DMS 273 treated with DMSO at 0.1 percent for 48 hours (cell line): Measurements from ENCODE around the gene PITHD1.
"Not testable (repeated sequence)": the region's sequence is repeated elsewhere in the genome, so short reads cannot be mapped to it uniquely, and the experiment has no call there.

Source experiments
- DNase-seq: peaks from one replicate; lab custom pipeline; 2025; lab: John Stamatoyannopoulos, UW

PITHD1 gene

DNA sequence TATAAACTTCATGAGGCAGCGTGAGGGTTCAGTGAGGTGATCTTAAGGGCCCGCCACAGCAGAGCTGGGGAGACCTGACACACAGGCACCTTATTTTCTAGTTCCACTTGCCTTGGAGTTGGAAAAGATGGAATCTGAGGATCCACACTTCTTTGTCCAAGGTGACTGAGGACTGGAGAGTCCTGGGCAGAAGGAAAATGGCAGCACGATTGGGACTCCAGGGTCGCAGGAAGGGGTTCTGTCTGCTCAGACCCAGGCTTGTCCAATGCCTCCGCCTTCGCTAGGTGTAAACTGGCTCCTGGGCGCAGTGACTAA, 21.0 kb downstream of the PITHD1 start:
- no peak for DNase-seq

DNA sequence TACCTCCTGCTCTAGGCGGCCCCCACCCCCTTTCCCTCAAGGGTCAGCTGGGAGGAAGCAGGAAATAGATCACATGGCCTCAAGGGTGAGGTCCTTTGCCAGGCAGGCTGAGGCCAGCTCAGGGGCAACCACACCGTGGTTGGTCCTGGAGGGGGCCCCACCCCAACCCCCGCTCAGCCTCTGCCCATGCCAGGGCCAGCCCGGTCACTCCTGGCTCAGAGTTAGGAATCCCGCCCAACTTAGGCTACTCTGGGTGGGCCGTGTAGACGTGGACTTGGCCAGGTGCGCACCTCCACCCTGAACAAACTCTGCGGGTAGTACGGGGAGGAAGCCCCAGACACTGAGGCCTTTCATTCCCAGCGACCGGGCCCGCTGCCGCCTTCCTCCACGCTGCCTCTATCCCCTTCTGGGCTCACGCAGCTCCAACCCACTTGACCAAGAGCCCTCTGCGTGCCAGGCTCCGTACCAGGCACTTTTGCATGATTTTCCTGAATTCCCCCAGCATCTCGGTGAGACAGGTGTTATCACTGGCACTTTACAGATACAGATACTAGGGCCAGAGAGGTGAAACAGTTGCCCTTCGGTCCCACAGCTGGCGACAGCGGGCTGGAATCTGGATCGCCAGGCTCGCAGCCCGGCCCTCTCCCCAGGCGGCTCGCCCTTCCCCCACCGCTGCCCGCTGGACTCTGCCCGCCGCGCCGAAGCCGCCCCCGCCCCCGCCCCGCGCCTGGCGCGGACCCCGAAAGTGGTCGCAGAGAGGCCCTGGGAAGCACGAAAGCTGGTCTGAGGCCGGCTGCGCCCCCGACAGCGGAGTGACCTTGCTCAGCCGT, 21.6 kb downstream of the PITHD1 start:
- no peak for DNase-seq

DNA sequence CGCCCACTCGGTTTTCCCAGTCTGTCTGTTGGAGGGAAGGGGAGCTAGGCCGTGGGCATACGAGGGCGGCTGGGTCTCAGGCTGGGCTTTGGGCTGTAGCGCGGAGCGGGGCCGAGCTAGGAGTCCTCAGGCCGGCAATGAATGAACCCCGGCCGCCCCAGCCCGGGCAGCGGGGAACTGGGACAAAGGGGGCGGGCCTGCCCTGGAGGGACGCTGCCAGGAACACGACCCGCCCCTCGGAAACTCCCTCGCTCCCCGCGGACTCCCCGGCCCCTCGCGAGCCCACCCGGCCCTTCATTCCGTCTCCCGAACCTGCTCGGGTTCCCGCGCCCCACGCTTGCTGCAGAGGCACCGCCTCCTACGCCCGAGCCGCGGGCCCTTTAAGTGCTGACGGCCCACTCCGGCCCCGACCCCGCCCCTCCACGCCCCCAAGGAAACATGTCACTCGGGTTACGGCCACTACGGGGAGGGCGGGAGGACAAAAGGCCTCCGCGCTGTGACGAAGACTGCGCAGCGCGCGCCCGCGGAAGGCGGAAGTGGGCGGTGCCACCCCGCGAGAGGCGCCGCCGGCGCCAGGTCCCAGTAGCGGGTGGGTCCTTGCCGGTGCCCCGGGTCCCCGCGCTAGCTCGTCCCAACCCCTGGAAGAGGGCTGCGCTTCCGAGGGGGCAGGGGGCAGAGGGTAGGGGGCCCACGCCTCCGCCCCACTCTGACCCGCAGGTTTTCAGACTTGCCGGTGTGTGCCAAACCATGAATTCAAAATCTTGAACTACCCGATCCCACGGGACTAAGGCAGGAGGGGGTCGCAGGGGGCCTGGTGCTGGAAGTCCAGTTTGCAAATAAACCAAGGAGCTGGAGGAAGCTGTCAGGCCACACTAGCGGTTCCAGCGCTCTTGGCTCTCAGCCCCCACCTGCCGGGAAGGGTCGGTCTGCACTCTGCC, 22.5 kb downstream of the PITHD1 start, which contains the start of gene GALE:
Gene GALE (minus strand): TSS at position 355 of the 938 bp plus-strand sequence. CDS start 1,747 bp downstream, outside the sequence.
- DNase-seq = peak; percentile 76

DNA sequence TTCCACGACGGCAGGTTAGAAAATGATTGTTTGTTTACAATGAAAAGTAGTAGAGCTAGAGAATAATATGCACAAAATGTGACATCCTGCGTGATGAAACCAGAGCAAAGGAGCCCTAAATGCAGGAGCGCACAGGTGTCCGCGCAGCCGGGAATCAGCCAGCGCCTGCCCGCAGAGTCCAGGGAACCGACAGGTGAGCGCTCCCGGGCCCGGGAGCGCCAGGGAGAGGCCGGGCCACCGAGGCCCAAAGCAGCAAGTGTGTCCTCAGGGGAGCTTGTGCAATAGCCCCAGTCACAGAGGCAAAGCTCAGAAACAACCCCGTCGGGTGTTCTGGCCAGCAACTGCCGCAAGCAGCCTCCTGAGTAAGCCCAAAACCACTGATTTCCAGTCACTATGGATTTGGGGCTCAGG, 23.1 kb downstream of the PITHD1 start:
- no peak for DNase-seq

DNA sequence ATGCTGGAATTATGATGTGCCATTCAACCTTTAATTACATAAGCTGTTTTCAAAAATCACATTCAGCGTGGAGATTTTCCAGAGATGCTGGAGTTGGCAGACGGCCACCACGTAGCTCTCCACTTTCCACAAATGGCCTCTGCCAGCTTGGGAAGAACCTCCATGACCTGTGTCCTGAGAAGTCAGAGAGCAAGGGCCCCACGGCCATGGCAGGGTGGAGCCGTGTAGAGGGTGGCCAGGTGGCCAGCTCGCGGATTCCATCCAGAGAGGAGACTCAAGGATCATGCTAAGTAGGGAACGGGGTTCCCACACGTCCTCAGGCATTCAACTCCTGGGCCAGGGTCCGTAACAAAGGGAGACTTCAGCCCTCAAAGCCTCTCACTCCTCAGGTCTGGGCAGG, 23.7 kb downstream of the PITHD1 start:
- DNase-seq = no peak

DNA sequence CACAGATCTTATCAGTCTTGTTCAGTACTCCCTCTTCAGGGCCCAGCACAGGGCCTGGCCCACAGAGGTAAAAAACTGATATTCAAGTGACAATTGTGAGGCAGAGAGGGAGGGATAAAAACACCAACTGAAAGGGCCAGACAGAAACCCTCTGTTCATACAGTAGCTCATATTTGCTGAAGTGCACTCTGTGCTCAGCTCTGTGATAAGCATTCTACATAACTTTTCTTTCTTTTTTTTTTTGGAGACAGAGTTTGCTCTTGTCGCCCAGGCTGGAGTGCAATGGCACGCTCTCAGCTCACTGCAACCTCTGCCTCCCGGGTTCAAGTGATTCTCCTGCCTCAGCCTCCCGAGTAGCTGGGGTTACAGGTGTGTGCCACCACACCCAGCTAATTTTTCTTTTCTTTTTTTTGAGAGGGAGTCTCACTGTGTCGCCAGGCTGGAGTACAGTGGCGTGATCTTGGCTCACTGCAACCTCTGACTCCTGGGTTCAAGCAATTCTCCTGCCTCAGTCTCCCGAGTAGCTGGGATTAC, 24.7 kb downstream of the PITHD1 start:
- DNase-seq = not testable (repeated sequence)

DNA sequence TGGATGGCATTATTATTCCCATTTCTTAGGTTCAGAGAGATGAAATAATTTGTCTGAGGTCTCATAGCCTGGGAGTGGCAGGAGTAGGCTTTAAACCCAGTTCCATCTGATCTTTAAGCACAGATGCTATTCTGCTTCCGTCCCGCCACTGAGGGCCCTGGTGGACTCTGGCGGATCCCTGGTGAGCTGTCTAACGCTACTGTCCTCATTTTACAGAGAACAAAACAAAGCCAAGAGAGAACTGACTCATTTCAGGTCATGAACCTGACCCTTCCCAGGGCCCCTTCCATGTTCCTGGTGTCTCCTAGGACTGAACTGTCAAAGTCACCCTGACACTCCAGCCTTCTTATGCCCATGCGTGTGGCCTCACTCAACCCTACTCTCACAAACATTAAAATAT, 25.5 kb downstream of the PITHD1 start:
- no peak for DNase-seq

DNA sequence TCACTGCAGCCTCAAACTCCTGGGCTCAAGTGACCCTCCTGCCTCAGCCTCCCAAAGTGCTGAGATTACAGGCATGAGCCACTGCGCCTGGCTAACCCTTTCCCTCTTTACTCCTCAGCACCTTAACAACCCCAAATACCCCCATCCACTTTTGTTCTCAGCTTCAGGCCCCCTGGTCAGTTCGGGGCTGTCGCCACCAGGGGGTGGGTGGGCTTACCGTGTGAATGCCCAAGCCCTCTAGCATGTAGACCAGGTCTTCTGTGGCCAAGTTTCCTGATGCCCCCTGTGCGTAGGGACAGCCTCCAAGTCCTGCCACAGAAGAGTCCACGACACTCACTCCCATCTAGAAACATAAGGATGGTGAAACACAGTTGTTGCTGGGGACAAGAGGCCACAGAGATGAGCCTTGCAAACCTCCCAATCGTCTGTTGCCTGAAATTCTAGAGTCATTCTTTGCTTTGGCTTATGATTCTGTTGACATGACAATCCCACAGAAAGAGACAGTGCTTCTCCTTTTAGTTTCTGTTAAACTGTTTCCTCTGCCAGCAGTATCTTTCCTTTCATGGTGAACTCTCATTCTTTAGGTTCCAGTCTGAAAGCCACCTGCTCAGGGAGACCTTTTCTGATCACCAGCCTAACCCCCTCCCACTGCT, 26.1 kb downstream of the PITHD1 start:
- DNase-seq = no peak

DNA sequence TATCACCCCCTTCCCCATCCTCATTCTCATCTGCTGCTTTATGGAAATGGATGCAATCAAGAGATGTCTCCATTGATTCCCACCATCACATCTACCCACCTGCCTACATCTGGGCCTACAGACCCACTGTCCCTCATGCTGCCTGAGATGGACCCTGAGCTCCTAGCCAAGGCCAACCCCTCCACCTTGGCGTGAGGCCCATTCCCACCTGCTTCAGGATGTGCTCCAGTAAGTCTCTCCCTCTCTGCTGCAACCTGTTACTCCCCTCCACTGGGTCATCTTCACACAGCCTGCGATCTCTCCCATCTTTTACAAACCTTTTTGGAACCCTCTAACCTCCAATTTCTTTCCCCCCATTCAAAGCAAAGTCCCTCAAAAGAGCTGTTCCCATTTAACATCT, 26.8 kb downstream of the PITHD1 start:
- DNase-seq = no peak

DNA sequence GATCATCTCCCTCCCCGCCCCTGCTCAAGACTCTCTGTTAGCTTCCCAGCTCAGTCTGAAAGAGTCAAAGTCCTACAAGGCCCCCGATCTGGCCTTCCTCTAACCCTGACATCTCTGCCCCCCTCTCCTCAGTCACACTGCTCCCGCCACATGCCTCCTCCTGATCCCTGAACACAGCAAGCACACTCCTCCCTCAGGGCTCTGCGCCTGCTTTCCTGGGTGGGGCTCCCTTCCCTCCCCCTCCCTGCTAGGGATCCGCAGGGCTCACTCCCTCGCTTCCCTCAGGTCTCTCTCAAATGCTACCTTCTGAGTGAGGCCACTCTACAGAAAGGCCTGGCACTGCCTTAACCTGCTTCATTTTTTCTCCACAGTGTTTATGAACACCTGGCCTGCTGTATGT, 28.1 kb downstream of the PITHD1 start:
- no peak for DNase-seq

DNA sequence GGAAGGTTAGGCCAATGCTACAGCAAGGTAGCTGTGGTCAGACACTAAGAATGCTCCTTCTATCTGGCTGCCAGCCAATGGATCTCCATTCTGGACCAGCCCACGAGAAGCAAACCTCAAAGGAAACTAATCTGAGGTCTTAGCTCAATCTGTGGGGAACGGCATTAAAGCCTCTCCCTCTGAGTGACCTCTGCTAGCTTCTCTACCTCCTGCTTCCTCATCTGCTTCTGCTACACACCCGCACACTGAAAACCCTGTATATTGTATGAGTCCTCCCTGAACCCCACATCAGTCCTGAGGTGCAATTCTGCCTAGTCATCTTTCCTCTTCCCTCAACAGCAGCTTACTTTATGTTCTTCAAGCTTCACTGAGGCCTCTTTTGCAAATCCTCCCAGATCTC, 29.2 kb downstream of the PITHD1 start:
- no peak for DNase-seq

DNA sequence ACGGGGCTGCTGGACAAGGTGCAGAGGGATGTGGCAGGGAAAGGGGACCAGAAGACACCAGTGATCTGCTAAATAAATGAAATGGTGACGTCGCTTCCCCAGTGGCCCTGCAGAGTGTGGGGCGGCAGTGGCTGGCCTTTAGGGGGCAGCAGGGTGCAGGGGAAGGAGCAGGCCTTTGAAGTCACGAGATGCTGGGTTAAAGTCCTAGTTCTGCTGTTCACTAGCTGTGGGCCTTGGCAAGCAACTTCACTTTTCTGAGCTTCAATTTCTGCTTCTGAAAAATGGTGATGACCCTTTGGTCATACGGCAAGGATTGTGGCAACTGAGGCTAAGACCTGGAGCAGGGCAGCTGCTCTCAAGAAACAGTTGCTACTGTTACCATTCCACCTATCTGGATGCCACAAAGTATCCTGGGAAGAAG, 31.5 kb downstream of the PITHD1 start:
- DNase-seq = peak; percentile 18

DNA sequence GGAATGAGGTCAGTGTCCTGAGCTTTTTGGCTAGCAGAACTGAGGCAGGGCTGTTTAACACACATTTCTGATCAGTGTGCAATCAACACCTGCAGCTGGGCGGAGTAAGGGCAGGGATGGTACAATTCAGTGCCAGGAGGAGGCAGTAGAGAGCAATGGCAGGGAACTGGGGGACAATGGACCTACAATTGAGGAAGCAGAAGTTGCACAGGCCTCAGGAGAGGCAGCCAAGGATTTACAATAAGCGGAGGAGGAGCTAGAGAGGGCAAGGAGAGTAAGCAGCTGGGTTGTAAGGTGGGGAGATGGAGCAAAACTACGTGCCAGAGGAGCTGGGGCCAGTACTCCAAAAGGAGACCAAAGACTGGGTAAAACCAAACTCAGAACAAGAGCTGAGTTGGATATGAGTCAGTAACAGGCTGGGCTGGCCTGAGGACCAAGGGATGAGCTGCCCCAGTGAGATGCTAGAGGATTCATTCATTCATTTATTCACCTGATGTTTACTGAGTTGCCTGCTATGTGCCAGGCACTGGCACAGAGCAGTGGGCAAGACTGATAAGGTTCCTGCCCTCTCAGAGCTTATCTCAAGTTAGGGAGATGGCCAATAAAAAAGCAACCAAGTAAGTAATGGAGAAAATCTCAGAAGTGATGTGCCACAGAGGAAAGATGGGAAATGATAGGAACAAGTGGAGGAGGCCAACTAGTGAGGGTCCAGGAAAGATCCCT, 32.8 kb downstream of the PITHD1 start:
- DNase-seq = no peak

DNA sequence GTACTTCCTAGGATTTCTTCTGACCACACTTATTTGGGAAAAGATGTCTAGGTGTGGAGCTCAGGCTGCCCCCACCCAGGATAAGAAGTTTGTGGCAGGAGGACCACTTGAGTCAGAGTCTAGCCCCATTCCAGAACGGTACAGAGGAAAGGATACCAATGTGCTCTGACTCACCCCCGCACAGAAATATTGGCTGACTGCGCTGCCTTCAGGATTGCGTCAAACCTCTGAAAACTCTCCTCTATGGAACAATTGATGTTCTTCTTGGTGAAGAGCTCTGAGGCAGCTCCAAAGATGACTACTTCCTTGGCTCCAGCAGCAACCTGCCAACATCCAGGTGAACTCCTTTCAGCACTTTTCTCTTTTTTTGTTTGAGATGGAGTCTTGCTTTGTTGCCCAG, 35.8 kb downstream of the PITHD1 start:
- no peak for DNase-seq

DNA sequence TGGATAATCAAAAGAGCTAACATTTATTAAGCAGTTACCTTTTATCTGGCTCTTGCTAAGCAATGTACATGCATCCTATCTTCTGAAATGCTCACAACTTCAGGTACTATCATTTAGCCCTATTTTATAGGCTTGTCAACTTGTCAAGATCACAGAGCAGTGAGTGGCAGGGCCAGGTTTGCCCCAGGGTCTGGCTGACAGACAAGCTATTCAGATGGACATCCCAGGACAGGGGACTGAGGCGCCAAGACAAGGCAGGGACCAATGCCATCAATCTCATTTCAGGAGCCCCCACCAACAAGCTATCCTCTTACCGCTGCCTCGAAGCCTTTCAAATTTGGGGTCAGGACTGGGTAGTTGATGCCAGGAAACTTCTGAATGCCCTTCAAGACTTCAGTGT, 38.1 kb downstream of the PITHD1 start:
- DNase-seq = no peak

DNA sequence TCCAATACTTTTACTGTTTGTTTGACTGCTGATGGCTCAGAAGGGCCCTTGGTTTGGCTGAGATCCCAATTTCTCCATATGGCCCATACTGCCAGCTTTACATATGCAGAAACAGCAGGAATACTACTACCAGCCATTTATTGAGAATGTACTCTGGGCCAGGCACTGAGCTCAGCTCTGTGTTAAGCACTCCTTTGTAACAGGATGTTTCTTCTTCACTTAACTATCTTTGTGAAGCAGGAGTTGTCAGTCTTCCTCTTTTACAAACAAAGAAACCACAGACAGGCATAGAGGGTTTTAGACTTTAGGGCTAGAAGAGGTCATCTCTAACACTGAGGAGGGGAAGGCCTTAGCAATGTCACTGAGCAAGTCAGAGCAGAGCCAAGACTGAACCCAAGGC, 38.7 kb downstream of the PITHD1 start:
- peak; percentile 24 for DNase-seq

DNA sequence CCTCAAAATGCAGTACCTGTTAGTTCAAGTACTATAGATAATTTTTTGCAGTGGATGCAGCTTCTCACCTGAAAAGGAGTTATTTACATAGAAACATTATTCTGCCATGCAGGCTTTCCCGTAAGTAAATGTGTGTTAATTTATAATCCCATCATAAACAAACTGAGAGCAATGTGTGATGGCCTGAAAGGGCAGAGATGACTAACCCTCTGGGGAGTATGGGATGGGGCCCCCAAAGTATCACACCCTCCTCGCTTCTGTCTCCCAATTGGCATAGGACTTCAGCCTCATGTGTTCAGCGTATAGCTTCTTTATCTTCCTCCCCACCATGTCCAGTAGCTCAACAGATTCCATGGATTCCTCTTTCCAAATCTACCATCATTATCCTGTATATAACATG, 39.4 kb downstream of the PITHD1 start:
- DNase-seq = no peak

DNA sequence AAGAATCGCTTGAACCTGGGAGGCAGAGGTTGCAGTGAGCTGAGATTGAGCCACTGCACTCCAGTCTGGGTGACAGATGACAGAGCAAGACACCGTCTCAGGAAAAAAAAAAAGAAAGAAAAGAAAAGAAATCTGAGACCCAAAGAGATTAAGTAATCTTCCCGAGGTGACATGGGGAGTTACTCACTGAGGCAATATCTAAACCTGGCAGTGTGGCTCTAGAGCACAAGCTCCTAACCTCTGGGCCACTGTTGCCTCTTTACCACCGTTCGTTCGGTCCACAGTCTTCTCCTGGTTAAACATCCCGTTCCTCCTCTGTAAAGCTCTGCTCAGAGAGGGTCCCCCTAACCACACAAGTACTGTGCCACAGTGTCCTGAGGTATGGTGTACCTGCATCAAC, 45.5 kb downstream of the PITHD1 start:
- DNase-seq = no peak

DNA sequence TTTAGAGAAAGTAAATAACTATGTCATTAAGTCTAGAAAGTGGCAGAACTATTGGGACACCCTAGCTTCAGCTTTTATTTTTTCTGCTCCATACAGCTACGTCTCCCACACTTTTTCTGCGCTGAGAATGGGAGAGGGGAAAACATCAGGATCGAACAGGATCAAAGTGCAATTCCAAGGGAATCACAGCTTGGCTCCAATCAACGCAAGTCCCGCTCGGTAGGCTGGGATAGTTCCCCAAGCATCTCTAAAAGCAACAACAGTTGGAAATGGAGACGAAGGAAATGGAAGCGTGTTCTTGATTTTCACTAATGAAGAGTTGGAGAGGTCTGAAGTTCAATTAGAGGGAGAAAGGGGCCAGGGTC, 46.5 kb downstream of the PITHD1 start:
- no peak for DNase-seq

DNA sequence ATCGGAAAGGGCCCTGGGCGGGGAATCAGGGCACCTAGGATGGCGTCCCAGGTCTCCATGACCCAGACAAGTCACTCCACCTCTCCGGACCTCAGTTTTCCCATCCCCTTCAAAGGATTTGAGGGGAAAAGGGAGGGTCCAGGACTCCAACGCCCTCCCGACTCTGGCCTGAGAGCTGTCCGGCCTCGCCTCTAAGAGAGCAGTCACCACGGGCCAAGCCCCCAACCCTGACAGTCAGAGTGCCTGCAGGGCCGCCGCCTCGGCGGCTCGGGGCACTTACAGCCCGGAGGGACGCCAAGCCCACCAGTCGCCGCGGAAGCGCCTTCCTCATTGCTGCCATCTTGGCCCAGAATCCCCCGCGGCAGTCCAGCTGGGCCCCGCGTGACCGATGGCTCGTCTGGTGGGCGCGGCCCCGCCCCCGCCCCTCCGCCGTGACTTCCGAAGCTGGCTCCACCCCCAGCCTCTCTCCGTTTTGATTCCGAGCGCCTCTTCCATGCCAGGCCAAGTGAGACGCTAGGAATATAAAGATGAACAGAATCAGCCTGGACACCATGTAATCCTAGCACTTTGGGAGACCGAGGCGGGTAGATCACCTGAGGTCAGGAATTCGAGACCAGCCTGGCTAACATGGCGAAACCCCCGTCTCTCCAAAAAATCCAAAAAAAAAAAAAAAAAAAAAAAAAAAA, 47.0 kb downstream of the PITHD1 start, which contains the start of gene HMGCL:
Gene HMGCL (minus strand): TSS at position 354 of the 686 bp plus-strand sequence. CDS start 14 bp downstream, at position 340.
- peak; percentile 68 for DNase-seq
